Measurements from ENCODE around the gene BLVRB.

- TF ChIP-seq POLR2A (IDR thresholded peaks at IDR 0.05; ENCODE audit: low read depth, low read length) (no peak), EZH2 (IDR thresholded peaks at IDR 0.05; ENCODE audit: borderline replicate concordance, low read depth, low read length, severe bottlenecking) (no peak), CTCF (IDR thresholded peaks at IDR 0.05; ENCODE audit: extremely low read depth in 1 of 2, insufficient read depth in 1 of 2, low read depth in 1 of 2, low read length in 2 of 2) (no peak), GATA2 (IDR thresholded peaks at IDR 0.05; ENCODE audit: insufficient read depth, insufficient read length, low read depth, low read length) (no peak), MYC (IDR thresholded peaks at IDR 0.05; ENCODE audit: low read depth, low read length) (no peak), POLR2AphosphoS5 (IDR thresholded peaks at IDR 0.05; ENCODE audit: insufficient read depth, low read depth, low read length) (no peak), JUN (IDR thresholded peaks at IDR 0.05; ENCODE audit: borderline replicate concordance, insufficient read depth, insufficient read length, low read depth) (no peak), FOS (IDR thresholded peaks at IDR 0.05; ENCODE audit: borderline replicate concordance, insufficient read depth, low read length) (no peak)
- TF ChIP-seq, protein P1, sequence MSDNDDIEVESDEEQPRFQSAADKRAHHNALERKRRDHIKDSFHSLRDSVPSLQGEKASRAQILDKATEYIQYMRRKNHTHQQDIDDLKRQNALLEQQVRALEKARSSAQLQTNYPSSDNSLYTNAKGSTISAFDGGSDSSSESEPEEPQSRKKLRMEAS (IDR thresholded peaks at IDR 0.05; ENCODE audit: insufficient read depth, insufficient read length) = no peak
Measured at GRCh38 chr19:40445780-40446262, 19.7 kb downstream of the BLVRB start.
